Activated CD4-positive, alpha-beta T cell treated with anti-CD3 and anti-CD28 coated beads, Interleukin-2, Interleukin-4, amounts not matched to agents 100 ng/mL and 50 ng/mL, durations not matched to agents 16 hours and 8 hours (primary cell): ENCODE measurements around the gene HADHA.
A peak's percentile ranks its signal among the peaks of the same experiment; 100 is the strongest.
"Not testable (repeated sequence)": the region's sequence is repeated elsewhere in the genome, so short reads cannot be mapped to it uniquely, and the experiment has no call there.

Experiments used
- DNase-seq: peaks from one replicate; pipeline ENCODE4 v3.0.0-alpha.2; 2020; ENCODE audit warnings: low spot score

HADHA gene

DNA sequence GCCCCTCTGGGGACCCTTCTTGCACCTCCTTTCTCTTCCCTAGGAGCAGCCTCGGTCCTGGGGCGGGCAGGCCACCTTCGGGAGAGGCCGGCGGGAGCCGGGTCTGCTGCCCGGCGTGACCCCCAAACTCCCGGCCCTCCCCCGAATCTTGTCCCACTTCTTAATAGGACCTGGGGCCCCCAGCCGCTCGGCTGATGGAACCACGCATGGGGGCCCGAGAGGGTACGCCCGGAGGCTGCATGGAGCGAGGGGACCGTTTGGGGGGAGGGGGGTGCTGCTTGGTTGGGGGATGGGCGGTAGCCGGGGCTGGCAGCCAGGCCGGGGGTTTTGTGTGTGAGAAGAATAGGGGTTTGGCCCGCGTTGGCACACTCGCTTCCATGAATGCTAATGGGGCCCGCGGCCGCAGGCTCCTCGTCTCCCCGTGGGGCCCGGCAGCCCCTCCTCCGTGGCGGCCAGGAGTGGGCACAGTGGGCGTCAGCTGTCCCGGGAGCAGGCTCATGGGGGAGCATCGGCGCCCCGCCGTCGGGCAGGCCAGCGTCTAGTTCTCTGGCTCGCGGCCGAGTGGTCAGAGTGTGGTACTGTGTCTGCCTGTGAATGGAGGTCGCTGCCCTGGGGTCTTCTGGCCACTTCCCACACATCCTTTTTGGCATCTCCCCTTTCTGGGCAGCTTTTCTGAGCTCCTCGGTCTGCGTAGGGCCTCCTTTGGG is 70.5 kb downstream of the HADHA start:
- DNase-seq, result no peak

DNA sequence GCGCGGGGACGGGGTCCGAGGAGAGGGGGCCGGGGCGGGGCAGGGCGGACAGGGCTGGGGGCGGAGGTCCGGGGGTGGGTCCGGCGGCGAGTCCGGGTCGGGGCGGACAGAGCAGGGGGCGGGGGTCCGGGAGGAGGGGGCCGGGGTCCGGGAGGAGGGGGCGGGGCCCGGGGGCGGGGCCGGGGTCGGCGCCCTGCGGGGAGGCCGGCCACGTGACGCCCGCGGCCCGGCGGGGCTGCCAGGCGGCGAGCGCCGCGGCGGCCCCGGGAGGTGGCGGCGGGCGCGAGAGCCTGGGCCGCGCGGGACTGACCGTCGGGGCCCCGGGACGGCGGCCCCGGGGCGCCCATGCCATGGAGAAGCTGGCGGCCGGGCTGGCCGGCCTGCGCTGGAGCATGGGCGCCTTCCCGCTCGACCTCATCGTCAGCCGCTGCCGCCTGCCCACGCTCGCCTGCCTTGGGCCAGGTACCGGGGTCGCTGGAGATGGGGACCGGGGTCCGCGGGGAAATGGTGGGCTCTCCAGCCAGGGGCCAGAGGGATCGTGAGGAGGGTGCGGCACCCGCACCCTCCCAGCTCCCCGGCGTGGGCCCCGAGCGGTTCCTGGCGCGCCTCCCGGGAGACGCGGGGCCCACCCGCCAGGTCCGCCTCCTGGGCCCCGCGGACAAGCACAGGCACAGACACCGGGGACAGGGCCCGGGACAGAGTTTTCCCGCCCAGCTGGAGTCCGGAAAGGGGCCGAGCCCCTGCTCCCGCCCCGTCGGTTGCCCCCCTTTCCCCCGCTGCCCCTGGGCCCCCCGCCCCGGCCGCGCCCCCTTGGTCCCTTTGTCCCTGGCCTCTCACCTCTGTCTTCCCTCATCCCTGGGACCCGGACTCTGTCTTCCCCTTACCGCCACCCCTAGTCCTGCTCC is 71.3 kb downstream of the HADHA start, which contains the start of gene GAREM2:
GAREM2 (plus strand) TSS at position 218 of the 905 bp plus-strand sequence; CDS start at position 351, 133 bp downstream.
- DNase-seq, result no peak

DNA sequence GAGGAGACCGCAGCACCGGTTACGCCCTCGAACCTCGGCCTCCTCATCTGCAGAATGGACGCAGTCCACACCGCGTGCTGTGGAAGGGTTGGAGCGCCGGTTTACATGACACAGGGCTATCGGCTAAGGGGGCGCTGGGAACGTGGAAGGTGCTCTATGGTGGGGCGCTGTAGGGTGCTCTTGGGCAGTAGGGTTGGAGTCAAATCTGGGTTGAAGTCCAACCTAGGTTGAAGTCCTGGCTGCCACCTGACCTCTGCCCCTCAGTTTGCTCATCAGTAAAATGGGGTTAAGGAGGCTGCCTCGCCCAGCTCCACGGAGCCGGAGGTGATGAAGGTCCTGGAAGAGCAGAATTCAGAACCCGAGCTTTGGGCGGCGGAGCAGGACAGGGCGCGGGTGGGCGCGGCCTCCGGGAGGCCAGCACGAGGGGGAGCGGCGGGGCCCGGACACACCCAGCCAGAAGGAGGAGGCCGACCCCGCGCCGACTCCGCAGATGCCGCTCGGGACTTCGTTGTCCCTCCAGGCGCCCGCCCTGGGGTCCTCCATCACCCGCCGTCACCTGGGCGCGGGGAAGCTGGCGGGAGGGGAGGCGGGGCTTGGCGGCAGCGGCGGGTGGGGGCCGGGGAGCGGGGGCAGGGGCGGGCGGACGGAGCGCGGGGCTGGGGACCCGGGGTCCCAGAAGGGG is 72.1 kb downstream of the HADHA start:
- DNase-seq, result no peak

DNA sequence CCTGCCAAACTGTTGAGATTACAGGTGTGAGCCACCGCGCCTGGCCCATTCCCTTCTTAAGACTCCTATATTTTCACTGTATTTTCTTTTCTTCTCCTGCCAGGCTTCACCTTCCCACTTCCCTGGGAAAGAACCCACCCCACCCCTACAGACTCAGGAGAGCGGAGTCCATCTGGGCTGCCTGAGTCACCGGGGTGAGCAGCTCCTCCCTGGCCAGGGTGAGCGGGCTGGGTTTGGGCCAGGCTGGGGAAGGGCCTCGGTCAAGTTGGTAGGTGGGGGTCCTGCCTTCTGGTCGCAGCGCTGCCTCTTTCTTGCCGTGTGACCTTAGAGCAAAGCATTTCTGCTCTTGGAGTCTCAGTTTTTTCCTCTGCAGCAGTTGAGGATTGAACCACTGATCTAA is 73.6 kb downstream of the HADHA start:
- no peak for DNase-seq

DNA sequence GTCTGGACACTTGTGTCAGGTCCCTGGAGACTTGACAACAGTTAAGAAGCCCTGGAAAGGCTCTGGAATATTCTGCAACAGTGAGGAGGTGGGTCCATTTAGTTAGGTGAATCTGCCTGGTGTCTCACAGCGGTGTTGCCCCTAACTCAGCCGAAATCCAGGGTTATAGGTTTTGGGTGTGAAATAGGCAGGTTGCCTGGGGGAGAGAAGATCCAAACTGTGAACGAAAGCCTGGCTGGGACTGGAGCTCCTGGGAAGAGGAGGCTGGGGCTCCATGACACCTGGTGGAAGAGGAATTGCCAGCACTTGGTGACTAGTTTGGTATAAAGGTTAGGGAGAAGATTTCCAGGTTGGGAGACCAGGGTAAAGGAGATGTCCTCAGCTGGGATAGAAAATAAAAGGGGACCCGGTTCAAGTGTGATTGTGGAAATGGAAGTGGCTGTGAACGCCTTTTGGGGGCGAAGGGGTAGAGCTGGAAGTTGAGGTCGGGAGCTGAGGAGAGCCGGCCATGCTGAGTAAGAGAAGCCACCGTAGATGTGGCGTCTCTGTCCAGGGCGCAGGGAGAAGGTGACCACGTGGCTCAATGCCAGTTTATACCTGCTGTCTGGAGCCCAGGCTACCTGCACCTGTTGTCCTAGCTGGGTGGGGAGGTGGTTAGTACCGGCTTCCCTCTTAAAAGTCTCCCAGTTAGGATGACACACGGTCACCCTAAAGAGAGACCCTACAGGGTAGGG is 74.6 kb downstream of the HADHA start:
- DNase-seq, result no peak

DNA sequence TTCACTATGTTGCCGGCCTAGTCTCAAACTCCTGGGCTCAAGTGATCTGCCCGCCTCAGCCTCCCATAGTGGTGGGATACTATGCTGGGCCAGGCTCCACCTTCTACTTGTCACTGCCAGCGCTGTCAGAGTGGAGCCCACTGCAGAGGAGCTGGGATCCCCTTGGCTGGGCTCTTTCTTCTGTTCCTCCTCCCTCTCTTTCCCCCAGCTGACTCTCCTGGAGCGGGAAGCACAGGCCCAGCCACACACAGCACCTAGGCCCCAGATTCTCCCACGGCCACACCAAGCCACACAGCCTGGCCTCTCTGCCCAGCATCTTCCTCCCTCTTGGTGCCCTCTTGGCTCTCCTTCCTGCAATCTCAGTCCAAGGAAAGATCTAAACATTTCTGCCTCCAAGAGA is 75.2 kb downstream of the HADHA start:
- no peak for DNase-seq

DNA sequence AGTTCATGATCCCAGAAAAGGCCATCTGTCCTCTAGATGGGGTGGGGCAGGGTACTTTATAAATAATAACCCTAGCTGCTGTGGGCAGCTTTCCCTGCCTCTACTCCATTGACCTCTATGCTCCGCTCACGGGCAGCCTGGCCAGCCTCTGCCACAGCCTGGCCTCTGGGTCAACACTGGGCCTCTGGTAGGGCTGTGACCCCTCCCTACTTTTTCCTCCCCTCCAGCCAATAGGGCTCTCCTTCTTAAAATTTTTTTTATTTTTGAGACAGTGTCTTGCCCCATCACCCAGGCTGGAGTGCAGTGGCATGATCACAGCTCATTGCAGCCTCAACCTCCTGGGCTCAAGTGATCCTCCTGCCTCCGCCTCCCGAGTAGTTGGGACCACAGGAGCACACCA is 75.6 kb downstream of the HADHA start:
- DNase-seq, result no peak

DNA sequence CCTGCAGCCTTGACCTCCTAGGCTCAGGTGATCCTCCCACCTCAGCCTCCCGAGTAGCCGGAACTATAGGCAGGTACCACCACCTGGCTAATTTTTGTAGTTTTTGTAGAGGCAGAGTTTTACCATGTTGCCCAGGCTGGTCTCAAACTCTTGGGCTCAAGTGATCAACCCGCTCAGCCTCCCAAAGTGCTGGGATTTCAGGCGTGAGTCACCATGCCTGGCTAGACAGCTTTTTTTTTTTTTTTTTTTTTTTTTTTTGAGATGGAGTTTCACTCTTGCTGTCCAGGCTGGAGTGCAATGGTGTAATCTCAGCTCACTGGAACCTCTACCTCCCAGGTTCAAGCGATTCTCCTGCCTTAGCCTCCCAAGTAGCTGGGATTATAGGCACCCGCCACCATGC is 77.9 kb downstream of the HADHA start:
- not testable (repeated sequence) for DNase-seq

DNA sequence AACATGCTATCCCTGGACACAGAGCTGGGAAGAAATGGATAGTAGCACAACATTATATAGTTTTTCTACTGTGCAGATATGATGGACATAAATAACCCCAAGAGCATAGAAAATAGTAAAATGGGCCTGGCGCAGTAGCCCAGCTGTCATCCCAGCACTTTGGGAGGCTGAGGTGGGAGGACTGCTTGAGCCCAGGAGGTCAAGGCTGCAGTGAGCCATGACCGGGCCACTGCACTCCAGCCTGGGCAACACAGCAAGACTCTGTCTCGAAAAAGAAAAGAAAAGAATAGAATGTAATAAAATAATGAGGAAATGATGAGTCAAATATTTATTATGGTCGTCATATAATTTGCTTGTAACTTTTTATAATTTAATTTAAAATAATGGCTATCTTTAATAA is 79.0 kb downstream of the HADHA start:
- DNase-seq, result no peak

DNA sequence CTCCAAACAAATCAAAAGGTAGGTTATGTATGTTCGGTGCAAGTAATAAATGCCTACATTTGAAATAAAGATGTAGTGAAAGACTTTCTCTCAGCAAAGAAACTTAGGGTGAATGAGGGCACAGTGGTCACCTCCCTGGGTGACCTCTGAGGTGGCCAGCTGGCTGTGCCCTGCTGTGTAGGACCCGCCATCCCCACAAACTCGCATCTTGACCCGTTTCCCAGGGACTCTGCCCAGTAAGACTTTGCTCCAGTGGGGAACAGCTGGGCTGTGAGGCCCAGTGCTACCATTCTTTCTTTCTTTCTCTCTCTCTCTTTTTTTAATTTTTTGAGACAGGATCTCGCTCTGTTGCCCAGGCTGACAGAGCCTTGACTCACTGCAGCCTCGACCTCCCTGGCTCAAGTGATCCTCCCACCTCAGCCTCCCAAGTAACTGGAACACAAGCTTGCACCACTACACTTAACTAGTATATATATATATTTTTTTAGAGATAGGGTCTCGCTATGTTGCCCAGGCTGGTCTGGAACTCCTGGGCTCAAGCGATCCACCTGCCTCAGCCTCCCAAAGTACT is 79.7 kb downstream of the HADHA start:
- DNase-seq, result no peak

DNA sequence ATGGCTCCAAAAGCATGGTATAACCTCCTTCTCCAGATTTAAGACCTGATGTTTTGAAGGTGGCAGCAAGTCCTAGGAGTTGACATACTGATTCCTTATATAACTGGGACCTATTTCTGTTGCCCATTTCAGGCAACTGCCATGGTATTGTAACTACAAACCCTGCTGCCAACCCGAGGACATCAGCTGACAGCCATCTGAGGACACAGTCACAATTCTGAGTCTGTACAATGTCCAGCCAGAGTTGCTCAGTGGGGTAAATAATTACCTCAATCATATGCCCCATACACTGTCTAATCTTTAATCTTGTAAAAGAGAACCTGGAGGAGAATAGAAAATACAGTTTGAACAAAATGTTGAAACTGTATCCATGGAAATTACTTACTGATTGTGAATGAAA is 80.2 kb downstream of the HADHA start:
- no peak for DNase-seq

DNA sequence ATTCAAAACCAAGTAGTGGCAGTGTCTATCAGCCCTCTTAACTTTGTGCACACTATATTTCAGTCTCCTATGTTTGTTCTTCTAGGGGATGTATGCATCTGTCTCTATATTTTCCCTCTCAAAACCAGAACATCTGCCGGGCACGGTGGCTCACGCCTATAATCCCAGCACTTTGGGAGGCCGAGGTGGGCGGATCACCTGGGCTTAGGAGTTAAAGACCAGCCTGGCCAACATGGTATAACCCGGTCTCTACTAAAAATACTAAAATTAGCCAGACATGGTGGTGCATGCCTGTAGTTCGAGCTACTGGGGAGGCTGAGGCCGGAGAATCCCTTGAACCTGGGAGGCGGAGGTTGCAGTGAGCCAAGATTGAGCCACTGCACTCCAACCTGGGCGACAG is 81.5 kb downstream of the HADHA start:
- no peak for DNase-seq

DNA sequence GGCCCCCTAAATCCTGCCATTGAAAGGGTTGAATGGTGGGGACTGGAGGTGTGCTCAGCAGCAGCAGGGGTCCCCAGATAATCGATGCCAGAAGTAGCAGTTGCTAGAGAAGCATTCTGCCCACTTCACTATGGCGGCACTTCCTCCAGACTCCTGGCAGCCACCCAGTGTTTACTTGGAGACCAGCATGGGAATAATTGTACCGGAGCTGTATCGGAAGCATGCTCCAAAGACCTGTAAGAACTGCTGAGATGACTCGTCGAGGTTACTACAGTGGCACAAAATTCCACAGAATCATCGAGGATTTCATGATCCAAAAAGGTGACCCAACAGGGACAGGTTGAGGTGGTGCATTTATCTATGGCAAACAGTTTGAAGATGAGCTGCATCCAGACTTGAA is 82.5 kb downstream of the HADHA start:
- DNase-seq, result no peak

DNA sequence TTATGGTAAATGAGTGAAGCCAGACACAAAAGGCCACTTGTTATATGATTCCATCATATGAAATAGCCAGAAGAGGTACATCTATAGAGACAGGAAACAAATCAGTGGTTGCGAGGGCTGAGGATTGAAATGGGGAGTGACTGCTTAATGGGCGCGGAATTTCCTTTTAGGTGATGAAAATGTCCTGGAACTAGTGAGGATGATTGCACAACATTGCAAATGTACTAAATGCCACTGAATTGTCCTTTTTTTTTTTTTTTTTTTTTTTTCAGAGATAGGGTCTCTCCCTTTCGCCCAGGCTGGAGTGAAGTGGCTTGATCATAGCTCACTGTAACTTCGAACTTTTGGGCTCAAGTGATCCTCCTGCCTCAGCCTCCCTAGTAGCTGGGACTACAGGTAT is 86.9 kb downstream of the HADHA start:
- no peak for DNase-seq

DNA sequence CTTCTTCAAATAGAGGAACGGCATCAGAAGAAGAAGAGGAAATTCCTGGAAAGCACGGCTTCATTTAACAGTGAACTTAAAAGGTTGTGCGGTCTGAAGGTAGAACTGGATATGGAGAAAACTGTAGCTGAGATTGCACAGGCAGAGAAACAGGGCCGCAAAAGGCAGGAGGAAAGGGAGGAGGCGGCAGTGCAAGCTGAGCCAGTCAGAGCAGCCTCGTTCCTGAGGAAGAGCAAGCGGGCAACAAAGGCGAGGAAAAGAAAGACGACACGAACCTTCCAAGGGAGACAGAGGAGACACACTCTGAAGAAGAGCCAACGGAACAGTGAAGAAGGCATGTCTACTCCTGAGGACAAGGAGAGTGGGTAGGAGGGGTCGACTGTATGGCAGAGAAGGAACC is 94.2 kb downstream of the HADHA start:
- no peak for DNase-seq

DNA sequence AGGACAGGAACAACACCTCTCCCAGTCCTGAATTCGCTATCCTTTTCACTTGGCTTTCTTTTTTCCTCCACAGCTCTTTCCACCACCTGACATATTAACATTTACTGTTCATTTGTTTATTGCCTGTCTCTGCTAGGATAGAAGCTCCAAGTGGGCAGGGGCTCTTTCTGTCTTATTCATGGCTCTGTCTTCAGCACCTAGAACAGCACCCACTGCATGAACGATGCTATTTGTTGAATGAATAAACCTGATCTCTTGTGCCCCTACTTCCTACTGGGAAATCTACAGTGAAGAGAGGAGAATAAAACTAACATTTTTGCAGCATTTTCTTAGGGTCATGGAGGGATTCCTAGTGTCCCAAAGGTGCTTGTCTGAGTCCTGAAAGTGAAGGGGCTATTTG is 95.9 kb downstream of the HADHA start:
- no peak for DNase-seq

DNA sequence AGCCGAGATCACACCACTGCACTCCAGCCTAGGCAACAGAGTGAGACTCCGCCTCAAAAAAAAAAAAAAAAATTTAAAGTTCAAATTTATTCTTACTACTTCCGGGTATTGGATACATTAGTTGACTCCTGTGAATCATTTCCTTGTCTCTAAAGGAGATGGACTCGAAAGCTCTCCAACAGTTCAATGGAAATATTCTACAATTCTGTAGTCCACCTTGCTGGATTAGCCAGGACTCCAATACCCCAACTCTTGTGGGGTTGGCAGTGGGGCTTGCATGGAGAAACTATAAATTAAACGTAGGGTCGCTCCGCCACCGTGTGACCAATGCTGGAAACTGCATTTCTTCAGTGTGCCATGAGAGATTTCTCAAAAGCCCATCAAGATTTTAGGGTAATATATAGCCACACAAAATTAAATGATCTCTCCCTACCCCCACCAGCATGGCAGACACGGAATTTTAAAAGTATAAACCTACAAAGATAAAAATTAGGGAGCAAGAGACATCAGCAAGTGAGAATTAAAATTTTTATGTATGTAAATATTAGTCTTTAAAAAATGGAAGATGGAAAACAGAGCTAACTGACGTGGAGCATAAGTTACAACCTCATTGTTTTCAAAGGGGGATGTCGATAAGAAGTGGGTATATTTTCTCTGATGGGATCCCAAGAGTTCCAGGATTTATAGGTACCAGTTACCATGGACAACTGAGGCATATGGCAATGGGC is 99.3 kb downstream of the HADHA start:
- DNase-seq, result peak; percentile 68

DNA sequence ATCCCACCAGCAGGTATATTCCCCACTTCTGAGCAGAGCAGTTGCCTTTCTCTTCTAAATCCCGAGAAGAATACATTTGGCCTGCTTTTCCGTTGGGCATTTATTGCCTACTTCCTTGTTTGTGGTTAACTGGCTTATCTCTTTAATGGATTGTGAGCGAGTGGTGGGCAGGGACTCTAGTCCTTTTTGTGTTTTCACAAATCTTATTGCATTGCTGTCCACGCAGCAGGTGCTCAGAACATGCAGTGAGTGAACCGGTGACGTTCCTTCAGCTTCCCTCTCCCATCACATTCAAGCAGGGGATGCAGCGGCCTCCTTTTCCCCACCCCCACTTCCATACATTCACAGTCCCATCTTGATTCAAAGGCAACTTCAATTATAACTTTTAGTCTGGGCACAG is 100.4 kb downstream of the HADHA start:
- no peak for DNase-seq

DNA sequence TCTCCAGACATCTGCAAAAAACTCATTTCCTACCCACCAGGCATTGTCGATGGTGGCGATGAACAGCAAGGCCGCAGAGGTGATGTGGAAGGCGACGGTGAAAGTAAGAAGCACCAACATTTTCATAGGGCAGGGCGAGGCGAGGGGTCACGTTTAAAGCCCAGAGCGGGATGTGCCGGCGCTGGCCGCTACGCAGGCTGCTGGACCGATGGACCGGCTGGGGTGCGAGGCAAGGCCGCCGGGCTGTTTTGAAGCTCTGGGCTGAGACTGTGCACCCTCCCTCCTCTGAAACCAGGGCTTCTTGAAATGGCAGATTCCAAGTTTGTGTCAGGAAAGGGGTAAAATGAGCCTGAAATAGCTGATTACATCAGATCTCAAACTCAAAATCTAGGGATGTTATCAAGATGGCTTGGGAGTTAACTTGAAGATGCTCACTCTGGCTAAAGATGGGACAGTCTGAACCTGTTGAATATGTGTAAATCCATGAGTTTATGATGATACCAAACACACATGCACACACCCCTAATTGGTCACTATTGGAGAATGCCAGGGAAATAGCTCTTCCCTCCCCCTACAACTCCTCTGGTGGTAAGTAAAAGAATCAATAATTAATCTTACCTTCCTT is 103.2 kb downstream of the HADHA start:
- DNase-seq, result no peak
